Measurements from ENCODE around the gene FIGNL1.

DNA sequence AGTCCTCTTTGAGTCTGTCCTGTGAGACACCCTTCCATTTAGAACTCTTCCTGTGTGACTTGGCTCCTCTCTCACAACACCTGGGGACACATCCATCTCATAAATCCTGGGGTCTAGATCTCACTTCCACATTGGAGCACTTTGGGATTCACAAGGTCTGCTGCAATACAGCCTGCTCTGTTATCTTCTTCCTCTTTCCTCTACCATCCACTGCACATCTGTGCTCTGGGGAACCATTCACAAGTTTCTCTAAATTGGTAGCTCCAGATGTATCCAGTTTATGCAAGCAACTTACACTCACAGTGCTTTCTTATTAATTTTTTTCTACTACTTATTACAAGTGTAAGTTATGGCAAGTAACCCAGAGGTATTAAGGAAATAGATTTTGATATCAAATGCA is 5.5 kb upstream of the FIGNL1 start:
- TF ChIP-seq EZH2 (IDR thresholded peaks at IDR 0.05) (no peak), POLR2AphosphoS5 (IDR thresholded peaks at IDR 0.05; ENCODE audit: borderline replicate concordance, low read depth, low read length) (no peak), FOXP2 (optimal IDR thresholded peaks at IDR 0.05; ENCODE audit: control extremely low read depth, extremely low read length, insufficient read depth) (no peak)

Data from SK-N-MC (cell line).